Adrenal gland (tissue), 5 donors: ENCODE results near the gene RBM19.

Experiments
- POLR2A ChIP-seq, 2 donors: fragments of 450-650 bp; IDR thresholded peaks; one replicate each; pipeline ENCODE4 v1.6.1; 2017; ENCODE audit warnings: antibody characterized with exemption in 2 of 2, mild to moderate bottlenecking in 2 of 2, moderate library complexity in 1 of 2
- TF ChIP-seq, protein P1 (sequence below), 6 experiments: fragments of 450-650 bp in 4 of 6; fragments of 200-600 bp in 2 of 6; sonication (generic) in 1 of 6; IDR thresholded peaks; 1 replicate in 5 of 6; 2 replicates in 1 of 6; pipeline versions ENCODE4 v1.5.1 to v1.8.0; 2016 to 2021; ENCODE audit warnings: antibody characterized with exemption in 6 of 6, mild to moderate bottlenecking in 2 of 6, moderate library complexity in 1 of 6
- donor health status: DM: no; HTN: no; CAD: no.

- TF ChIP-seq, protein P1, sequence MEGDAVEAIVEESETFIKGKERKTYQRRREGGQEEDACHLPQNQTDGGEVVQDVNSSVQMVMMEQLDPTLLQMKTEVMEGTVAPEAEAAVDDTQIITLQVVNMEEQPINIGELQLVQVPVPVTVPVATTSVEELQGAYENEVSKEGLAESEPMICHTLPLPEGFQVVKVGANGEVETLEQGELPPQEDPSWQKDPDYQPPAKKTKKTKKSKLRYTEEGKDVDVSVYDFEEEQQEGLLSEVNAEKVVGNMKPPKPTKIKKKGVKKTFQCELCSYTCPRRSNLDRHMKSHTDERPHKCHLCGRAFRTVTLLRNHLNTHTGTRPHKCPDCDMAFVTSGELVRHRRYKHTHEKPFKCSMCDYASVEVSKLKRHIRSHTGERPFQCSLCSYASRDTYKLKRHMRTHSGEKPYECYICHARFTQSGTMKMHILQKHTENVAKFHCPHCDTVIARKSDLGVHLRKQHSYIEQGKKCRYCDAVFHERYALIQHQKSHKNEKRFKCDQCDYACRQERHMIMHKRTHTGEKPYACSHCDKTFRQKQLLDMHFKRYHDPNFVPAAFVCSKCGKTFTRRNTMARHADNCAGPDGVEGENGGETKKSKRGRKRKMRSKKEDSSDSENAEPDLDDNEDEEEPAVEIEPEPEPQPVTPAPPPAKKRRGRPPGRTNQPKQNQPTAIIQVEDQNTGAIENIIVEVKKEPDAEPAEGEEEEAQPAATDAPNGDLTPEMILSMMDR (IDR thresholded peaks at IDR 0.05): no peak
- no peak for TF ChIP-seq POLR2A (IDR thresholded peaks at IDR 0.05)
Observed at GRCh38 chr12:113938471-113938870, 27.7 kb downstream of the RBM19 start.
